Daoy (cell line): ENCODE results near the gene B4GALT6. TPM values are rescaled to one million over a fixed set of nuclear protein-coding genes. Genes with fewer than 3 reads are reported as not detected.

Experiments
- DNase-seq: peaks from one replicate; pipeline ENCODE4 v3.0.0-alpha.2; 2015; ENCODE audit warnings: low read depth
- total RNA-seq: library from RNA; depleted of rRNA; stranded (reverse); fragments of >200 nt; shearing (Covaris generic); gene quantifications from 2 replicates; pipeline ENCODE4 v1.2.3, GENCODE V29; 2014

The B4GALT6 gene
- total RNA-seq, 1 experiment from 2014 or later: 6.0 TPM

GRCh38 chr18:31659576-31660177 is 24.7 kb downstream of the B4GALT6 start:
- no peak for DNase-seq

- DNase-seq: peak; percentile 66
Measured at GRCh38 chr18:31658670-31659575, 25.5 kb downstream of the B4GALT6 start.

GRCh38 chr18:31657823-31658669 is 26.3 kb downstream of the B4GALT6 start:
- DNase-seq: no peak

DNA sequence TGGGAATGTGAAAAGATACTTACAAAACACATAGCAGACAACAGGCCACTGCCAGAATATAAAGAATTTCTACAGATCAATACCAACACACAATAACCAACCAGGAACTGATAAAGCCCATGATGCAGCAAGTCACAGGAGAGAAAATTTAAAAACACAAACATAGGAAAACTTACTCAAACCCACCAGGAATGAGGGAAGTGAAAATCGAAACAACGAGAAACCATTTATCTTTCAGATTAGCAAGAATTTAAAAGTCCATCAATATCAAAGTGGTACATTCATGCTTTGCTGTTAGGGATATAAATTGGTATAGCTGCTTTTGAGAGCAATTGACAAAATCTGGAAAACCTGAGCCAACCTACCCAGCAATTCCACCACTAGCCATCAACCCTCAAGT is 27.6 kb downstream of the B4GALT6 start:
- DNase-seq: no peak

- DNase-seq: no peak
Measured at GRCh38 chr18:31655354-31655753, 29.0 kb downstream of the B4GALT6 start.

DNA sequence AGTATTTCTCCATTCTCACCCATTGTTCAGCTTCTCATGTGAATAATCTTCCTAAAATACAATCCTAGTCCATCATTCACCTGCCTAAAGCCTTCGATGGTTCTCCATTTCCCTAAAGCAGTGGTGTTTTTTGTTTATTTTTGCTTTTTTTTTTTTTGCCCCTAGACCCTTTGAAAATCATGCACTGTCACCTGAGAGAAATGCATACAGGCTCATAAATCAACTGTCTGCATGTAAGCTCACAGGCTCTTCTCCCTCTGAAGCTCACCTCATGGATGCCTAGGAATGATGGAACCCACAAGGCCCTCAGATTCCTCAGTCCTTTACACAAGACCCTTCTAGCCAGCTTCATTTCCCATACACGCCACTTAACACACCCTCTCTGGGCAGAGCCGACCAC is 31.5 kb downstream of the B4GALT6 start:
- DNase-seq: no peak

DNA sequence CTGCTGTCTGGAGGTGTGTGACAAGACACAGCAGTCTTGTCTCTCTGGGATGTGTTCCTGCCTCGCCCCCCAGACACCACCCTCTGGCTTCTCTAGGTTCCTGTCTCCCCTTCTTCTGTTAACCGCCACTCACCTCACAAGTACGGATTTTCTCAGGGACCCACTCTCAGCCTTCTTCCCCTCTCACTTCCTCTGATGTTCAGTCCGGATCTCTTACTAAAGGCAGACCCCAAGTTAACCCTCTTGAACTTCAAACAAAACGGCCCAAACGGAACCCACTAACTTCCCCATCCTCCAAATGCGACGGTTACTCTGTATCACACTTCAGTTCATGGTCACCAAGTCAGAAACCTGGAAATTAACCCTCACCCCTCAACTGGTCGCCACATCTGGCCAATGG is 32.0 kb downstream of the B4GALT6 start:
- no peak for DNase-seq

GRCh38 chr18:31651369-31651768 is 33.0 kb downstream of the B4GALT6 start:
- DNase-seq: no peak

- no peak for DNase-seq
Measured at GRCh38 chr18:31649978-31650719, 34.2 kb downstream of the B4GALT6 start.

DNA sequence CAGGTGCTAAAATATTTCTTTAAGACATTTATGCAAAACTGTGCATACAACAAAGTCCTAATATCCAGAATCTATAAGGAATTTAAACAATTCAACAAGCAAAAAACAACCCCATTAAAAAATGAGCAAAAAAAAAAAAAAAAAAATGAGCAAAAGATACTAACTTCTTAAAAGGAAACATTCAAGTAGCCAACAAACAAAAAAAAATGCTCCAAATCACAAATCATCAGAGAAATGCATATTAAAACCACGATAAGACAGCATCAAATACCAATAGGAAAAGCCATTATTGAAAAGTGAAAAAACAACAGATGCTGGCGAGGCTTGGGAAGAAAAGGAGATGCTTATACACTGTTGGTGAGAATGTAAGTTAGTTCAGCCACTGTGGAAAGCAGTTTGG is 34.9 kb downstream of the B4GALT6 start:
- no peak for DNase-seq

- peak; percentile 68 for DNase-seq
Measured at GRCh38 chr18:31648966-31649429, 35.4 kb downstream of the B4GALT6 start.

DNA sequence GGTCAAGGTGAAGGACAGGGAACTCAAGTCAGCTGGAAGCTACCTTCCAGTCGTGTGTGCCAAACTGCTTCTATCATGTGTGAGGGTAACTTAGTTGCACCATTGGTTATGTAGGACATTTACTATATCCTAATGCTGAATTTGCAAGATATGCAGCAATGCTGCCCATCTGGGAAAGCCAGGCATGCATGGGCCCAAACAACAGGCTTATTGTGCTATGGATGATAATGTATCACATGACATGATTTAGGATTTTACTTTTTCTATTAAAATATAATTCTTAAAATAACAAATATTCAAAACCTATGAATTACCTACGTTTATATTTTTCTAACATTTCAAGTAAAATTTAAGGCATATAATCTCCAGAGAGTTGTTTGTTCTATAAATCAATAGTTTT is 35.9 kb downstream of the B4GALT6 start:
- no peak for DNase-seq

- DNase-seq: no peak
Measured at GRCh38 chr18:31647127-31647753, 37.1 kb downstream of the B4GALT6 start.

GRCh38 chr18:31646332-31647126 is 37.9 kb downstream of the B4GALT6 start:
- DNase-seq: no peak

DNA sequence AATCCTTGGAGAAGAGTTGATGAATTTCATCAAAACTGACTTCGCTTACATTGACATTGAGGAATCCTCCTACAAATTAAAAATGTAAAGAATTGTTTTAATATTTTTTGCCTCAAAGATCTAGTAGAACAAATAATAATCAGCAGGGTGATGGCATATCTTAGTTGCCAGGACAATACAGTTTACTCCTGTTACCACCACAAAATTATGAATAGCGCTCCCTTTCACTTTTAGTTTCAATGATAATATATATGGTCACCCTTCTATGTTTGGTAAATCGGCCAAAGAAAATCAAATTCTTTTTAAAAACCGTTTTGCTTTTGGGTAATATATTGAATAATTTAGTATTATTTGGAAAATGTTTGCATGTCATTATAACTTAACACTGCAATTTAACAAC is 39.0 kb downstream of the B4GALT6 start:
- DNase-seq: no peak

GRCh38 chr18:31643003-31643402 is 41.4 kb downstream of the B4GALT6 start:
- DNase-seq: no peak

GRCh38 chr18:31637445-31637844 is 46.9 kb downstream of the B4GALT6 start:
- no peak for DNase-seq

GRCh38 chr18:31636387-31636786 is 48.0 kb downstream of the B4GALT6 start:
- DNase-seq: no peak

- DNase-seq: no peak
Measured at GRCh38 chr18:31634331-31634713, 50.1 kb downstream of the B4GALT6 start.
